Testis (tissue), 3 donors: ENCODE data around the gene ARID5B. TPM values are rescaled to one million over a fixed set of nuclear protein-coding genes. Genes with fewer than 3 reads are reported as not detected.

ENCODE experiments used
- DNase-seq: peaks from one replicate; pipeline ENCODE4 v3.0.0-alpha.2; 2019
- H3K27ac ChIP-seq, 2 donors: fragments of 200-600 bp; sonication (generic); one replicate each; pipeline ENCODE4 v1.5.1; 2019
- H3K27me3 ChIP-seq: fragments of 200-600 bp; sonication (generic); one replicate; pipeline ENCODE4 v1.5.1; 2019
- H3K36me3 ChIP-seq: fragments of 200-600 bp; sonication (generic); one replicate; pipeline ENCODE4 v1.5.1; 2017; ENCODE audit warnings: low read depth; ENCODE audit errors: missing control alignments
- H3K4me1 ChIP-seq: fragments of 200-600 bp; sonication (generic); one replicate; pipeline ENCODE4 v1.5.1; 2019
- H3K4me3 ChIP-seq, 2 donors: fragments of 200-600 bp; sonication (generic); one replicate each; pipeline ENCODE4 v1.5.1; 2017 to 2019
- H3K9me3 ChIP-seq: fragments of 200-600 bp; sonication (generic); one replicate; pipeline ENCODE4 v1.5.1; 2017
- CTCF ChIP-seq, 3 experiments: fragments of 450-650 bp in 2 of 3; fragments of 200-600 bp in 1 of 3; sonication (generic) in 1 of 3; IDR thresholded peaks; one replicate each; pipeline ENCODE4 v1.5.1; 2016 to 2019; ENCODE audit warnings: antibody characterized with exemption in 3 of 3, mild to moderate bottlenecking in 2 of 3, moderate library complexity in 1 of 3
- POLR2A ChIP-seq: fragments of 450-650 bp; IDR thresholded peaks from one replicate; pipeline ENCODE4 v1.6.1; 2017; ENCODE audit warnings: antibody characterized with exemption, mild to moderate bottlenecking, moderate library complexity
- WGBS, 2 donors: methylation state at CpG; one replicate each; pipeline ENCODE4 v1.1.5; 2018; 5-methylcytosine and 5-hydroxymethylcytosine counted together
- intact Hi-C: fragments of 100-400 bp; cut with DNase I; formaldehyde crosslinking; loops from one replicate; pipeline ENCODE4 v1.15.1; 2023; ENCODE audit warnings: low total_unique reads
- polyA plus RNA-seq: library from polyadenylated mRNA; stranded (reverse); fragments of 350-450 nt; fragmentation: Illumina TruSeq; extraction: RNeasy Lipid Tissue Mini Kit (QIAGEN cat#74804); gene quantifications from one replicate; pipeline ENCODE4 v1.2.3, GENCODE V29; 2014; ENCODE audit warnings: low read depth, low replicate concordance; ENCODE audit not compliant: insufficient read depth
- total RNA-seq, 2 donors: library from RNA; depleted of rRNA; stranded (reverse); fragments of >200 nt; gene quantifications; one replicate each; pipeline ENCODE4 v1.2.3, GENCODE V29; 2016

ARID5B gene
- total and polyA plus RNA-seq, 3 donors from 2014 or later, result 14.3 to 73.6 (median 52.1) TPM

- H3K9me3 ChIP-seq, result no peaks in the 10 kb centered on the region
- H3K4me3 ChIP-seq, result no peak overlapping the region
- no peaks in the 10 kb centered on the region for H3K4me1 ChIP-seq
- H3K36me3 ChIP-seq, result no peaks in the 10 kb centered on the region
- no peak for DNase-seq
- intact Hi-C loops, result no loop called here
- no peak overlapping the region for H3K27ac ChIP-seq
- H3K27me3 ChIP-seq, result no peaks in the 10 kb centered on the region
- TF ChIP-seq POLR2A, result no peak
- no peak for TF ChIP-seq CTCF (IDR thresholded peaks at IDR 0.05)
These were observed 210.8 kb downstream of the ARID5B start for GRCh38 chr10:62112300-62112699.

DNA sequence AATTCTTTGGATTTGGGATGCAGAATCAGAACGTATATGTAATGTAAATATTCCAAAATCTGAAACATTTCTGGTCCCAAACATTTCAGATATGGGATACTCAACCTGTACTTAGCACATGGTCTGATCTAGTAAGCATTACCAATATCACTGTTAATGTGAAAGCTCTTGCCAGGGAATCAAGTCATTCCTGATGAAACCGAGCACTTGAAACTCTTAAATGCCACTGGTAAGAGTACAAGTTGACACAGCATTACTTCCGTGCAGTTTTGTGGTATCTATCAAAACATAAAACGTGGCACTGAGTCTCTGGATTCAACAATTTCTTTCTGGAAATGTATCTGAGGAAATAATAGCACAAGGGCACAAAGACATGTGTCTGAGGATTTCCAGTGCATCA, 211.5 kb downstream of the ARID5B start:
- intact Hi-C loops, result no loop called here

DNA sequence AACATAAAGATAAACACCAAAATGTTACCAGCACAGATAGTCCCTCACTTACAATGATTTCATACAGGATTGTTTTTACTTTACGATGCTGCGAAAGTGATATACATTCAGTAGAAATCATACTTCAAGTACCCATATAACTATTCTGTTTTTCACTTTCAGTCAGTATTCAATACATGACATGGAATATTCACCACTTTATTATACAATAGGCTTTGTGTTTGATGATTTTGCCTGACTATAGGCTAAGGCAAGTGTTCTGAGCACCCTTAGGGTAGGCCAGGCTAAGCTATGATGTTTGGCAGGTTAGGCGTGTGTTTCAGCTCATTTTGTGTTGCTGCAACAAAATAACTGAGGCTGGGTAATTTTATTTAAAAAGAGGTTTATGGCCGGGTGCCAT, 212.2 kb downstream of the ARID5B start:
- no peak overlapping the region for H3K4me3 ChIP-seq
- intact Hi-C loops, result no loop called here
- no peaks in the 10 kb centered on the region for H3K4me1 ChIP-seq
- DNase-seq, result no peak
- TF ChIP-seq POLR2A (no peak), CTCF (IDR thresholded peaks at IDR 0.05) (no peak)
- no peaks in the 10 kb centered on the region for H3K36me3 ChIP-seq
- H3K27ac ChIP-seq, result no peak overlapping the region
- no peaks in the 10 kb centered on the region for H3K27me3 ChIP-seq
- H3K9me3 ChIP-seq, result no peaks in the 10 kb centered on the region
- 93 to 94% methylated on average over 4 of the region's 4 CpGs for whole genome bisulfite sequencing, 2 donors

More for the DNA sequence above, 211.5 kb downstream of the ARID5B start:
- Histone ChIP-seq H3K4me3 (no peak overlapping the region), H3K4me1 (no peaks in the 10 kb centered on the region), H3K27me3 (no peaks in the 10 kb centered on the region), H3K27ac (no peak overlapping the region), H3K9me3 (no peaks in the 10 kb centered on the region), H3K36me3 (no peaks in the 10 kb centered on the region)
- DNase-seq, result no peak
- TF ChIP-seq POLR2A (no peak), CTCF (IDR thresholded peaks at IDR 0.05) (no peak)
- WGBS, 2 donors, result 81 to 87% methylated on average over 4 of the region's 4 CpGs

- Histone ChIP-seq H3K4me1 (no peaks in the 10 kb centered on the region), H3K36me3 (no peaks in the 10 kb centered on the region), H3K4me3 (no peak overlapping the region), H3K27me3 (no peaks in the 10 kb centered on the region), H3K9me3 (no peaks in the 10 kb centered on the region), H3K27ac (no peak overlapping the region)
- intact Hi-C loops, result no loop called here
- no peak for DNase-seq
- no peak for TF ChIP-seq POLR2A
- WGBS, 2 donors, result 93 to 94% methylated on average over 4 of the region's 4 CpGs
These were observed 213.8 kb downstream of the ARID5B start for GRCh38 chr10:62115321-62115720.

DNA sequence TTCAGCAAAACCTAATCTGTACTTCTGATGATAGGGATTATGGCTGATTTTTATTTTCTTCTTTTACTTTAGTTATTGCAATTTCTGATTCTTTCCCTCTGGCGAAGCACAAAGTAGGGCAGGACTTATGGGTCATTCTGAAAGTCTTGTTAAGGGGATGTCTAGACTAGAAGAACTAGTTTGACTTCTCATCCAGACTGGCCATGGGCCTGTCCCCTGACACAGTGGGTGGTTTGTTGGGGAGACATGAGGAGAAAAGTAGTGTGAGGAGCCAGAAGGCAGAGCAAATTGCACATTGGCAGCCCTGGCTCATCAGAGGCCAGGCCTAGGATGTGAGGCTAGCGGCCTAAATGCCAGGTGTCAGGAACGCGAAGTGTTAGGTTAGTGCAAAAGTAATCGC, 214.3 kb downstream of the ARID5B start:
- Histone ChIP-seq H3K4me1 (no peaks in the 10 kb centered on the region), H3K9me3 (no peaks in the 10 kb centered on the region), H3K27me3 (no peaks in the 10 kb centered on the region), H3K36me3 (no peaks in the 10 kb centered on the region), H3K4me3 (no peak overlapping the region), H3K27ac (no peak overlapping the region)
- 79 to 97% methylated on average over 5 of the region's 5 CpGs for WGBS, 2 donors
- TF ChIP-seq CTCF (IDR thresholded peaks at IDR 0.05), result no peak
- no peak for TF ChIP-seq POLR2A
- no peak for DNase-seq
- intact Hi-C loops, result no loop called here
